GM18873 (cell line): ENCODE measurements around the gene CTPS1.

Experiments
- ATAC-seq: cut with Tn5 transposase; IDR thresholded peaks from one replicate; pipeline ENCODE4 v1.9.1; 2021; ENCODE audit warnings: mild to moderate bottlenecking, moderate library complexity, moderate number of reproducible peaks; ENCODE audit not compliant: unreplicated experiment, low FRiP score

The CTPS1 gene

DNA sequence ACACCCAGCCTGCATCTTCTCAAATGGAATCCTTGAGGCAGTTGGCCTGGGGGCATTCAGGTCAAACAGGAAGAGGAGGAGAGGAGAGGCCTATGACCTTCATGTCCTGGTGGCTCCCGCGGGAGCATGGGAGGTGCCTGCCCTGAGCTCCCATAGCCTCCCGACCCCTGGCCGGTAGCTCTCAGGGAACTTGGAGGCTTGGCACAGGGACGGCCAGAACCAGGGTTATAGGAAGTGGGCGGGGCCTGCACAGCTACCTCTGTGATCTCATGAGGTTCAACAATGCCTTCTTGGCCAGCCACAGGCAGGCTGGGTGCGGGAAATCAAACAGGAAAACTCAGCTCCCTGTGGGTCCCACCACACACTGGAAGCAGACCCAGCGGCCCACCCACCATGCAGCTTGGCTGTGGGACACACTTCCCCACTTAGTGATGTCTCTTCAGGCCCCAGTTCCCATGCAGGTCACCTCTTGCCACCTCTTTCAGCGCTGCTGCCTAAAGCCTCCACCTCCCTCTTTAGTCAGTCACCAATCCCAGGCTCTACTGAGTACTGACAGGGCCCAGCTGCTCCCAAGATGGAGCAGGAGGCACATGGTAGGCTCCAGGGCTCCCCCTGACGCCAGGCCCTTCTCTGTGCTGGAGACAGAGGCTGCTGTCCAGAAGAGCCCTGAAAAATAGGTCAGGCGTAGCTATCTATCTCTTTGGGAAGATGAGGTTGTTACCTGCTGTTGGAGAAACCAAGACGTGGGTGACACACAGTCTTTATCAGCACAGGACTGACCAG, 42.2 kb downstream of the CTPS1 start, which contains the start of gene SLFNL1:
Gene SLFNL1, minus strand, starts transcription at position 200 of the 783 bp plus-strand sequence. CDS start 1,065 bp downstream, outside the sequence.
- ATAC-seq, result no peak

- ATAC-seq, result no peak
Measured at GRCh38 chr1:41022424-41022823, 42.9 kb downstream of the CTPS1 start.

DNA sequence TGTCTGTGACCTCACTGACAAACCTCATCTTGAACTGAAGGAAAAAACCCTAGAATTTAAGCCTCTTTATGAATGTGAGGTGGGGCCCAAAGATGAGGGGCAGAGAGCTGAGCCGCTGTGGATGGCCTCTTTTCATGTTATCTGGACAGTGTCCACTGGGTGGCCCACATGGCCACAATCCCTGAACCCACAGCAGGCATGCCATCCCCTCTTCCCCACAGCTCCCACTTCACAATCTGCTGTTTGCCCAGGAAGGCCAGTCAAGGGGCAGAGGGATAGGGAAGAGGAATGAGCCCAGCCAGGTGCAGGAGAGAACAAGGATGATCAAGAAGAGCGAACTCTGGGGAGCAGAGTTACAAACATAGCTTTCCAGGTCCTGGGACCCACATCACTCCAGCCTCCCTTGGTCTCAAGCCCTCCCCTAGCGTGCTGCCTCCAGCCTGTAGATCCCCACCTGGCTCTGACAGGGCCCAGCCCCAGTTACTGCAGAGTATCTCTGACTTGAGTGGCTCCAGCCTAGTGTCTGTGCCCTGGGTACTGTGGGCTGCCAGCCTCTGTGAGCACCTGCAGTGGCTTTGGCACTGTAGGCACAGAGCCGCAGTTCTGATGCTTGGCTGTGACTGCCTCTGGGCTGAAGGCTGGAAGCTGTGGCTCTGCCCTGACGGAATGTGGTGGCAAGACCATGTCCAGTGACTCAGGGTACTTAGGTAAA, 43.9 kb downstream of the CTPS1 start:
- ATAC-seq, result no peak

DNA sequence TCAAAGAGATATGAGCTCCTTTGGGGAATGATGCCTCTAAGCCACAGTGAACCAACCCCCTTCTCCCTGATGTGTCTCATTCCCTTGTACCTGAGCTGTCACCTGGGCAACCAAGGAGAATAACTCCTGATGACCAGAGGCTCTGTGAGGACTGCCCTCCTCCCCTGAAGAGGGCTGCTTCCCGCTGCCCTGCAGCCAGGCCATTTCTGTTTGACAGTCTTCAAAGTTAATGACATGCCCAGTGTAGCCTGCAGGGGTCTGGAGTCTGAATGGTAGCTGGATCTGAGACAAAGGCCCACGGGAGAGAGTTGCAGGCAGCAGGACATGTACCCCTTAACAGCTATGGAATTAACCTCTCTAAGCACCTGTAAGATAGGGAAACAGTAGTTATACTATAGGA, 45.5 kb downstream of the CTPS1 start:
- ATAC-seq, result no peak

DNA sequence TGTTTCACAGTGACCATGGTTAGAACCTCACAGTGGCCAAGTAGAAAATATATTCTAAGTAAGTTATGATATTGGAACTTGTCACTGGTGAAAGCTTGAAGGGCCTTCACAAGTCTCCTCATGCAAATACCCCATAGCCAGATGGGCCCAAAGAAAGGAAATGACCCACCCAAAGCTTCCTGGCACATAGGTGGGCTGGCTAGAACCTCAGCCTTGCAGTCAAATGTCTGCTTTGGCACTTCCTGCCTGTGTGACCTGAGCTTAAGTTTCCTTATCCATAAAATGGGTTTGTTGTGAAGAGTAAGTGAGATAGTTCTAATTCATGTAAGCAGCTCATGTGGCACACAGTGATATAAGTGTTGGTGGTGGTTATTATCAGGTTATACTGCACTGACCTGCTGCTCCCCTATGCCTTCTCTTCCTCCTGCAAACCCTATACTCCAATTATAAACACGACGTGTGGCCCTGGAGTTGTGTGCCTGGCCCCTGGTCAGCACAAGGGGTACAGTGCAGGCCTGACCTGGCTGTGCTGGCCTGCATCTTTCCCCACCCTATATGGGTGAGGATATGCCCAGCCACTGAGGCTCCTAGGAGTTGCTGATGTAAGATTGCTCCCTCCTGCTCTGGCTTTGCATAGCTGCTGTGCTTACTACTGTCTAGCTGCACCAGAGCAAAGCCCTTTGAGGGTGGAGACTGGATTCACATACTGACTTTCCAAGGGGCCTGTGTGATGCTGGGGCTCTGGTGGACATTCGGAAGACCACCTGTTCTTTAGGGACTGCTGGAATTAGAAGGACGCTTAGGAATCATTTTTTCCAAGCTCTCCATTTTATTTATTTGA, 46.7 kb downstream of the CTPS1 start:
- no peak for ATAC-seq

GRCh38 chr1:41028034-41028642, 48.6 kb downstream of the CTPS1 start:
- no peak for ATAC-seq

DNA sequence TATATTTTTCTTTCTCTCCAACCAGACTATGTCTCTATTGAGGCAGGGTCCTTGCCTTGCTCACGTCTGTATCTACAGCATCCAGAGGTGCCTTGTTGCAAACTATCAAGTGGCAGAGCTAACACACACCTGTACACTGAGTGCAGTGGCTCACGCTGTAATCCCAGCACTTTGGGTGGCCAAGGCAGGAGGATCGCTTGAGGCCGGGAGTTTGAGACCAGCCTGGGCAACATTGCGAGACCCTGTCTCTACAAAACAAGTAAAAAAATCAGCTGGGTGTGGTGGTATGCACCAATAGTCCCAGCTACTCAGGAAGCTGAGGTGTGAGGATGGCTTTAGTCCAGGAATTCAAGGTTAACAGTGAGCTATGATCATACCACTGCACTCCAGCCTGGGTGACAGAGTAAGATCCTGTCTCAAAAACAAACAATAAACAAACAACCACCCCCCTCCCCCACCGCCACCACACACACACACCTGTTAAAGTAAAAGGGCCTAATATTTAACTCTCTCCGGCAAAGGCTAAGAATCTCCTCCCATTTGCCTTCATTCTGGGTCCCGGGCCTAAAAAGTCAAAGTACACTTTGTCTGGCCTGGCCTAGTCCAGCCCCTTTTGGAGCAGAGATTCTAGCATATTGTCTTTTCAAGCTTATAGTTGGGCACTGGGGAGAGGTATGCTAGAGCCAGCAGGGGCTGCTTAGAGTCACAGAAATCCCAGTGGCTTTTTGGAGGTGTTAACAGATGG, 51.5 kb downstream of the CTPS1 start:
- ATAC-seq, result no peak

- no peak for ATAC-seq
Measured at GRCh38 chr1:41032147-41032546, 52.7 kb downstream of the CTPS1 start.

DNA sequence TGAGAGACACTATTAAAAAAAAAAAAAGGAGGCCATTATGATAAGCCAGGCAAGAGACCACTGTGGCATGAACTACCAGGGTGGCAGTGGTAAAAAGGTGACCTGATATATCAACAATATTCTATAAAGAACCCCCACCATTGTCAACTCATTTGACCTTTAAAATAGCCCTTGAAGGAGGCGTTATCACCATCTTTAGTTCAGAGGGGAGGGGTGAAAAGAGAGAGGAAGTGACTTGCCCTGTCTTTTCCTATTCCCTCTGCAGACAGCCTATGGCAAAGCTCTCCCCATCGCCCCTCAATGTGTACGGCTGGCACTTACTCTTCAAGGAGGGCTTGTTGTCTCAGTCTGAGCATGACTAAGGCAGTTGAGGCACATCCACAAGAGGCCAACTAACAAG, 53.8 kb downstream of the CTPS1 start:
- ATAC-seq, result no peak

DNA sequence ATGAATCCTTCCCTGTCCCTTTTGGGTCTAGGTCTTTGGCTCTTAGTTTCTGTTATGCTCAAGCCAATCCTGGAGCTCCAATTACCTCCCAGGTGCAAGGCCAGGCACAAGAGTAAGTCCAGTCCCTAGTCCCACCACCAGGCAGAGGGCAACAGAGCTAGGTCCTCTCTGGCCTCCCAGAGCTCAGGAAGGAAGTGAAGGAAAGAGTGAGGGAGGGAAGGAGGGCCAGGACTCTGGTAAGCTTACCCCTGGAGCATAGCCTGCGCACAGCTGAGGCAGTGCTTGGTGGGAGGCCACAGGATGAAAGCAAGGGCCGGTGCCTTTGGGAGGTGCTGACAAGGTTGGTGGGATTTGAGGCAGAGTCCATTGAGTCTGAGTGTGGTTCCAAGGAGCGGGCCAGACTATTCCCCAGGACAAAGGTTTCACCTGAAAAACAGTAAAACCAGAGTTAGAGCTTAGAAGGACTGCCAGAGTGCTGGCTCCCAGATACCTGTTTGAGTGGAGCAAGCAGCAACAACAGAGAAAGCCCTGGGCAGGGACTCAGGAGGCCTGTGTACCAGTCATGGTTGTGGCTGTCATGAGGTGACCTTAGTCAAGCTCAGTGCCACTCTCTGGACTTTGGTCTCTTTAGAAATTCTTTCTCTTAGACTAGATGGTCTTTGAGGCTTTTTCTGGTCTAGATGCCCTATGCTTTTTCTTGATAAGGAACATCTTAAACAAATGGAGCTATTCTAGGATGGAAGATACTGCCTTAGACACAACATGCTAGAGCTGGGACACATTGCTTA, 57.8 kb downstream of the CTPS1 start:
- no peak for ATAC-seq

DNA sequence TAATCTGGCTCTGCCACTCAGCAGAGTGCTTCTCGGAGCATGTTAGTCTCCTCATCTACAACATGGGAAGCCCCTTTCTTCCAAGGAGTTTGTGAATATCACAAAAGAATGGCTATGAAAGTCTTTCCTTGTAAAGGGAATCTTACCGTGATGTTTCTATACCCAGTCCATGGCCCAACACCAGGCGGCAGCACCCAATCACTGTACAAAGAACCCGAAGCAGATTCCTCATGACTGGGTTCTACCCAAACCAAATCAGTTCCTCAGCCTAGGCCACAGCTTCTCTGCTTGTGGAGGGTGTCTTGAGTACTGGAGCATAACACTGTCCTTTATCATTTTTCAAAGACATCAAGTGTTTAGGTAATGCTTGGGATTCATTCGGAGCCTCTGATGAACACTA, 58.6 kb downstream of the CTPS1 start:
- ATAC-seq, result no peak

DNA sequence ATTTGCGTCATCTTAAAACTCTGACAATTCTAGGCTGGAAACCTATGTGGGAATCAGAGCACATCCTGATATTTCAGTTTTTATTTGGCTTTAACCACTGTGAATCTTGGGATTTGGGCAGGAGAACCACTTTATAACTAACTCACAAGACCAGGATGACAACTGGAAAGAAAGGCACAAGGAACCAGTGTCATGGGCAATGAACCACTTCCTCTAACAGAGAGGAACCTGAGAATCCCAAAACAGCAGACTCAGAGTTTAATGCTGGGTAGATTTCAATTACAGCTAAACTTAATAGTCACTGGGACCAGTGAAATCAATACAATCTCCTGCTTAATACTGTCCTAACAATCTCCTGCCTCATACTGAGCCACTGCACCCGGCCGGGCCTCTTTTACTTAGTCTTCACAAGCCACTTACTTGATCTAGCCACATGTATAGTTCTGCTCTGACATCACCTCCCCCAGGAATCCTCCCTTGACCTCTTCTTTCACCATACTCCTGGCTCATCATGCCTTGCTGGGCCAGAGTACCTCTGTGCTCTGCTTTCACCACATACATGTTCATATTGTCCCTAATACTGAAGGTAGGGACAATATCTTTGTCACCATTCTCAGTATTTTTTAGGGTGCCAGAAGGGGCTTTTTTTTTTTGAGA, 62.2 kb downstream of the CTPS1 start:
- no peak for ATAC-seq

GRCh38 chr1:41044187-41044586, 64.7 kb downstream of the CTPS1 start:
- no peak for ATAC-seq

DNA sequence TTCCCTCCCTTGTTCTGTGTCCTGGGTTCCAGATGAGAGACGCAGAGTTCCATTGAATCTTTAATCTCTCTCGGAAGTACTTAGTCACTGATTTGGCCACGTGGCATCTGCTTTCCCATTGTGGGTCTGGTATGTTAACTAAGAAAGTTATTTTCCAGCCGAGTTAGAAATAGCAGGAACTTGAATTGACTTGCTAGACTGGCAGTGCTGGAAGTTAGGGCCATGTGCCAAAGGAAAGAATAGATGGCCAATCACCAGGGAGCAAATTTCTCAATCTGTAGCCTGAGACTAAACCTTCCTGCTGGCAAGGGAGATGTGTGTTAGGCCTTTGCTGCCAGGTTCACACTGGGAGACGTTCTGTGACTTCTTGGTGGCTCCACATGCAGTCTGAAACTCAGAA, 66.2 kb downstream of the CTPS1 start:
- ATAC-seq, result no peak

- ATAC-seq, result no peak
Measured at GRCh38 chr1:41046347-41046775, 66.9 kb downstream of the CTPS1 start.

DNA sequence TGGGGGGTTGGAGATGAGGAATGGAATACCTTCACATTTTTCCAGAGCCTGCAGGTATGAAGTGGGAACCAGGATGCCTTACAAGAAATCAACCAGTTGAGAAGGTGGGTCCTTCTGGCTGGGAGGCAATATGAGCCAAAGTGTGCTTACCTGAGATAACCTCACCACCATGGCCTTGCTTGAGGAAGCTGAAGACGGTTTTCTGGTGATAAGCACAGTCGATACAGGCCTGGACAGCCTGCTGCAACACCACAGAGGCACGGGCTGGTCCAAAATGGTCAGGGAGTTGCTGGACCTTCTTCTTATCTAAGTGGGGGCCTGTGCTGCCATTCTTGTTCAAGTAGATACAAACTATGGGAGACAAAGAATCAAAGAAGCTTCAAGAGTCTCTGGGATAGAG, 69.0 kb downstream of the CTPS1 start:
- ATAC-seq, result no peak

- no peak for ATAC-seq
Measured at GRCh38 chr1:41051022-41051421, 71.5 kb downstream of the CTPS1 start.

GRCh38 chr1:41053316-41053715, 73.8 kb downstream of the CTPS1 start:
- no peak for ATAC-seq

GRCh38 chr1:41056907-41057306, 77.4 kb downstream of the CTPS1 start:
- no peak for ATAC-seq
